Activated T-helper 1 cell treated with anti-CD3 and anti-CD28 coated beads, Interleukin-12 subunit alpha, Interleukin-12 subunit beta, Interleukin-2, Interleukin-4 antibody, amounts not matched to agents 30 ng/mL and 10 ng/mL and 1 ng/mL, durations not matched to agents 14 hours and 24 hours and 36 hours (primary cell): Measurements from ENCODE around the gene TBC1D9B. TPM values are rescaled to one million over a fixed set of nuclear protein-coding genes. Genes with fewer than 3 reads are reported as not detected.
"Not testable (repeated sequence)": the region's sequence is repeated elsewhere in the genome, so short reads cannot be mapped to it uniquely, and the experiment has no call there.

Experiments
- DNase-seq: peaks from one replicate; pipeline ENCODE4 v3.0.0; 2021; ENCODE audit warnings: low spot score
- H3K27ac Mint-ChIP-seq: one replicate; pipeline ENCODE4 v1.8.0; 2021; ENCODE audit warnings: mild to moderate bottlenecking, mixed read lengths
- H3K27me3 Mint-ChIP-seq: one replicate; pipeline ENCODE4 v1.8.0; 2022; ENCODE audit warnings: mild to moderate bottlenecking, moderate library complexity, mixed read lengths; ENCODE audit not compliant: insufficient read depth
- H3K36me3 Mint-ChIP-seq: one replicate; pipeline ENCODE4 v1.8.0; 2021; ENCODE audit warnings: low read depth, mixed read lengths
- H3K4me1 Mint-ChIP-seq: one replicate; pipeline ENCODE4 v1.8.0; 2021; ENCODE audit warnings: low read depth, mixed read lengths
- H3K4me3 Mint-ChIP-seq: one replicate; pipeline ENCODE4 v1.8.0; 2021; ENCODE audit warnings: mild to moderate bottlenecking, moderate library complexity, mixed read lengths
- H3K9me3 Mint-ChIP-seq: one replicate; pipeline ENCODE4 v1.8.0; 2021; ENCODE audit warnings: mixed read lengths
- intact Hi-C: fragments of 100-400 bp; cut with micrococcal nuclease; formaldehyde crosslinking; loops from one replicate; pipeline ENCODE4 v1.15.1; 2024
- total RNA-seq: library from RNA; stranded (reverse); gene quantifications from 2 replicates; pipeline ENCODE4 v1.2.3, GENCODE V29; 2022

TBC1D9B gene
- total RNA-seq, 1 donor from 2014 or later: 123 TPM

GRCh38 chr5:179858241-179858585 is 49.5 kb downstream of the TBC1D9B start:
- intact Hi-C loops: loop anchor here (1.0 to 2.0 kb wide), 14 partner anchors 22 to 1231 kb away; partner anchors contain the start of genes CANX, CLK4, CNOT6 and HNRNPH1
- no peaks in the 10 kb centered on the region for H3K9me3 Mint-ChIP-seq
- H3K27ac Mint-ChIP-seq: peak overlapping the region; percentile 92
- H3K36me3 Mint-ChIP-seq: peaks cover 8% of the 10 kb centered on the region
- H3K27me3 Mint-ChIP-seq: no peaks in the 10 kb centered on the region
- DNase-seq: peak; percentile 39
- H3K4me3 Mint-ChIP-seq: peak overlapping the region; percentile 96
- H3K4me1 Mint-ChIP-seq: peaks cover 9% of the 10 kb centered on the region

GRCh38 chr5:179854356-179854755 is 53.3 kb downstream of the TBC1D9B start:
- peaks cover 10% of the 10 kb centered on the region for H3K36me3 Mint-ChIP-seq
- no peak overlapping the region for H3K4me3 Mint-ChIP-seq
- intact Hi-C loops: no loop called here
- H3K27ac Mint-ChIP-seq: no peak overlapping the region
- no peak for DNase-seq
- no peaks in the 10 kb centered on the region for H3K27me3 Mint-ChIP-seq
- H3K4me1 Mint-ChIP-seq: peaks cover 9% of the 10 kb centered on the region
- no peaks in the 10 kb centered on the region for H3K9me3 Mint-ChIP-seq

DNA sequence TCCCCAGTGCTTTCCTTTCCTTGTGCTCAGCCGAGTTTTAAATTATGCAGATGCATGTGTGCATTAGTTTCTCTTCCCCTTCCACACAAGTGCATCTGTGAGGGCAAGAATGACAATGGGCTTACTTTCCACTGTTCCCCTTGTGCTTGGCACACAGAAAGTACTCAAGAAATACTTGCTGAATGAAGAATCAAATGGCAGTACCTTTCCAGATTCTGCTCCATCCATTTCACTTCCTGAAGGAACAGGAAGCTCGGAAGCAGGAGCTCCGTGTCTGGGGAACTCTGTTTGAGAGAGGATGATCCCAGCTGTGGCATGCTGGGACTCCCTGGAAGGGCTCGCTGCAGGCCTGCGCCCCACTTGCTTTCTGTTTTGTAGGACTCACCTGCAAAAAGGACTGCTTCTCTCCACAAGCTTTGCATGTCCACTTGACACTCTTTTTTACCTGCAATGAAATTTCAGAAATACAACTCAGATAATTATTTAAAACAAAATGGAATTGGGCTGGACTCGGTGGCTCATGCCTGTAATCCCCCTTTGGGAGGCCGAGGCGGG is 54.6 kb downstream of the TBC1D9B start:
- Mint-ChIP-seq H3K36me3 (peaks cover 11% of the 10 kb centered on the region), H3K27me3 (no peaks in the 10 kb centered on the region), H3K27ac (no peak overlapping the region), H3K4me1 (peaks cover 7% of the 10 kb centered on the region), H3K4me3 (no peak overlapping the region), H3K9me3 (no peaks in the 10 kb centered on the region)
- intact Hi-C loops: no loop called here
- no peak for DNase-seq

DNA sequence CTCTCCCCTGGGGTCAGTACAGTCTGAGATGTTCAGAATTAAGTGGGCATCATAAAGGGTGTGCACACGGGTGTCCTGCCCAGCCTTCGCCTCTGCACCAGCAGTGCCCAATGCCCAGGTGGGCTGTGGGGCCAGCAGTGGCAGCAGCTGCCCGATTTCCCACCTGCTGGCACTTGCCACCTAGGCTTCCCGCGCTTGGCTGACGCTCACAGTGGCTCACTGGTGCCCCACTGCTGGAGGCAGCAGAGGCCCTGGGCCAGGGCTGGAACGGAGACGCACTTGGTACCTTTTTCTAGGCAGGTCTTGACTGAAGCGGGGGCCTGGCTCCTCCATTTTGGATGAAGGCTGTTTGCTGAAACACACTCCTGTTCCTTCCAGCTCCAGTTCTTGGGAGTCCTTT is 66.1 kb downstream of the TBC1D9B start:
- H3K4me3 Mint-ChIP-seq: no peak overlapping the region
- peaks cover 5% of the 10 kb centered on the region for H3K9me3 Mint-ChIP-seq
- H3K27ac Mint-ChIP-seq: no peak overlapping the region
- intact Hi-C loops: no loop called here
- no peak for DNase-seq
- peaks cover 15% of the 10 kb centered on the region for H3K36me3 Mint-ChIP-seq
- H3K27me3 Mint-ChIP-seq: no peaks in the 10 kb centered on the region
- peaks cover 7% of the 10 kb centered on the region for H3K4me1 Mint-ChIP-seq

DNA sequence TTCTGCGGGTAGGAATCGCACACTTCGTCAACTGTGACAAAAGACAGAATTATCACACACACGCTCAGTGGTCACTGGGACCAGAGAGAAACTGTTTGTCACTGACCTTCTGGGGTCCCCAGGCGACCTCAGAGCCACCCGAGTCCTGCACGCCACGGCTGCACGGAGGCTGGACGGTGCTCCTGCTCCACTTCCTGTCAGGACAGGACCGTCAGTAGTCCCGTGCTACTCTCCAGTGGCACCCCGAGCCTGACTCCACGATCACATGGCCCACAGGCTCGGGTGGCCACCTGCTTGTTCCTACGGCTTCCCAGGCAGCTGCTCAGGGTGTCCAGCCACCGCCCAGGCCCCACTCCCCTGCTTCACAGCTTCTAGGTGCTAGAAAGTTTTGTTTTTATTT is 66.9 kb downstream of the TBC1D9B start:
- Mint-ChIP-seq H3K4me3 (no peak overlapping the region), H3K27ac (peak overlapping the region; percentile 63), H3K4me1 (peaks cover 16% of the 10 kb centered on the region), H3K9me3 (peaks cover 5% of the 10 kb centered on the region), H3K36me3 (peaks cover 21% of the 10 kb centered on the region), H3K27me3 (no peaks in the 10 kb centered on the region)
- no peak for DNase-seq
- intact Hi-C loops: no loop called here

GRCh38 chr5:179840321-179840720 is 67.4 kb downstream of the TBC1D9B start:
- Mint-ChIP-seq H3K4me3 (no peak overlapping the region), H3K4me1 (peaks cover 16% of the 10 kb centered on the region), H3K36me3 (peaks cover 21% of the 10 kb centered on the region), H3K27me3 (no peaks in the 10 kb centered on the region), H3K27ac (peak overlapping the region; percentile 63), H3K9me3 (peaks cover 5% of the 10 kb centered on the region)
- intact Hi-C loops: no loop called here
- no peak for DNase-seq

DNA sequence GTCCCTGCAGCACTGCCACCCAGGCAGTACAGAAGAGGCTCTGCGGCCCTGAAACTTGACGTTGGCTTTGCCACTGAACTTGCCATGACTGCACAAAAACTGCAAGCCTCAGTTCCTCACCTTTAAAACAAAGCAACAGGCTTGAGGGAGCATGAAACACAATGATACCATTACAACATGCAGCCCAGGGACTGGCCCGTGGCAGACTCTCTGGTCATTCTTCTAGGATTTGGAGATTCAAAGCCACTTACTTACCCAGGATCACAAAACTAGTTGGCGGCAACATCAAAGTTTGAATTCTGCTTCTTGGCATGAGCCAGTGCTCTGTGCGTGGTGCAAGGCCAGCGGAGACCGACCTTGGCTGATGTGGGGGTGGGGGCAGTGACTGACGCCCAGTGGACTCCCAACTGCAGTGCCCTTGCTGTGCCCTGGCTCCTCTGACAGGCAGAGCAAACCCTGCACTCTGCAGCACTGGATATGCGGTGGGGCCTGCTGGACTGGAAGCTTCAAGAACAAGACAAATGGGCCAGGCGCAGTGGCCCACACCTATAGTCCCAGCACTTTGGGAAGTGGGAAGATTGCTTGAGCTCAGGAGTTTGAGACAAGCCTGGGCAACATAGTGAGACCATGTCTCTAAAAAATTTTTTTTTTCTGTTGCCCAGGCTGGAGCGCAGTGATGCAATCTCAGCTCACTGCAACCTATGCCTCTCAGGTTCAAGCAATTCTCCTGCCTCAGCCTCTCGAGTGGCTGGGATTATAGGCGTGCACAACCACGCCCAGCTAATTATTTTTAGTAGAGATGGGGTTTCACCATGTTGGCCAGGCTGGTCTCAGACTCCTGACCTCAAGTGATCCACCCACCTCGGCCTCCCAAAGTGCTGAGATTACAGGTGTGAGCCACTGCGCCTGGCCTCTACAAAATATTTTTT is 68.1 kb downstream of the TBC1D9B start:
- no peaks in the 10 kb centered on the region for H3K9me3 Mint-ChIP-seq
- H3K4me3 Mint-ChIP-seq: no peak overlapping the region
- no peaks in the 10 kb centered on the region for H3K27me3 Mint-ChIP-seq
- H3K4me1 Mint-ChIP-seq: peaks cover 16% of the 10 kb centered on the region
- no peak for DNase-seq
- H3K36me3 Mint-ChIP-seq: peaks cover 18% of the 10 kb centered on the region
- H3K27ac Mint-ChIP-seq: no peak overlapping the region
- intact Hi-C loops: no loop called here

DNA sequence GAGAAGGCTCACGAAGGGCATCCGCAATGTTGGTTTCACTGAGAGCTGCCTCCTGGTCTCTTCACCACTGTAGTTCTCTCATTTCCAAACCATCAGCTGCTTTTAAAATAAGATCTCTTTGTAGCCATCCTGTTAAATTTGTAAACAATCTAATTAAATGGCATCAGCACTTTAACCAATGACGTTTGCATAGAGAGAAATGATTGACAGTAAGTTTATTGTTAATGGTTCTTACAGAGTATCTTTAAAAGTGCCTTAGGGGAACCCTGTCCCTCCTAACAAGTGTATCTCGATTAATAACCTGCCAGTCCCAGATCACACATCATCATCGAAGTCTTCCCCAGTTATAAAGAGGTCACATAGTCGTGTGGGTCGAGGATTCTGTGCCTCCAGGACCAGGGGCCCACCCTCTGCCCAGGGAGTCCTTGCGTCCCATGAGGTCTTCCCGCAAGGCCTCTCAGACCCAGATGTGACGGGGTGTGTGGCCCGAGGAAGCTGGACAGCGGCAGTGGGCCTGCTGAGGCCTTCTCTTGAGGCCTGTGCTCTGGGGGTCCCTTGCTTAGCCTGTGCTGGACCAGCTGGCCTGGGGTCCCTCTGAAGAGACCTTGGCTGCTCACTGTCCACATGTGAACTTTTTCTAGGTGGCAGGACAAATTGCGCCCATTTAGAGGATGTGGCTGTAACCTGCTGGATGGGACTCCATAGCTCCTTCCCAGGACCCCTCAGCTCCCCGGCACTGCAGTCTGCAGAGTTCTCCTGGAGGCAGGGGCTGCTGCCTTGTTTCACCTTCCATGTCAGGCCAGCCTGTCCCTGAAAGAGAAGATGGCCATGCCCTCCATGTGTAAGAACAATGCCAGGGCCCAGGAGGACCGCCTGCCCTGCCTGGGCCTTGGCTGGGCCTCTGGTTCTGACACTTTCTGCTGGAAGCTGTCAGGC is 70.4 kb downstream of the TBC1D9B start:
- Mint-ChIP-seq H3K36me3 (peaks cover 32% of the 10 kb centered on the region), H3K27me3 (no peaks in the 10 kb centered on the region), H3K4me3 (peak overlapping the region; percentile 48), H3K4me1 (peaks cover 16% of the 10 kb centered on the region), H3K9me3 (no peaks in the 10 kb centered on the region), H3K27ac (peak overlapping the region; percentile 77)
- no peak for DNase-seq
- intact Hi-C loops: no loop called here

- Mint-ChIP-seq H3K9me3 (no peaks in the 10 kb centered on the region), H3K4me3 (peak overlapping the region; percentile 48), H3K27ac (peak overlapping the region; percentile 77), H3K27me3 (no peaks in the 10 kb centered on the region), H3K4me1 (peaks cover 16% of the 10 kb centered on the region), H3K36me3 (peaks cover 35% of the 10 kb centered on the region)
- DNase-seq: peak; percentile 52
- intact Hi-C loops: loop anchor here (1.0 kb wide), 3 partner anchors 15 to 34 kb away; partner anchors contain the start of gene MRNIP
Observed at GRCh38 chr5:179836225-179837019, 71.3 kb downstream of the TBC1D9B start.

DNA sequence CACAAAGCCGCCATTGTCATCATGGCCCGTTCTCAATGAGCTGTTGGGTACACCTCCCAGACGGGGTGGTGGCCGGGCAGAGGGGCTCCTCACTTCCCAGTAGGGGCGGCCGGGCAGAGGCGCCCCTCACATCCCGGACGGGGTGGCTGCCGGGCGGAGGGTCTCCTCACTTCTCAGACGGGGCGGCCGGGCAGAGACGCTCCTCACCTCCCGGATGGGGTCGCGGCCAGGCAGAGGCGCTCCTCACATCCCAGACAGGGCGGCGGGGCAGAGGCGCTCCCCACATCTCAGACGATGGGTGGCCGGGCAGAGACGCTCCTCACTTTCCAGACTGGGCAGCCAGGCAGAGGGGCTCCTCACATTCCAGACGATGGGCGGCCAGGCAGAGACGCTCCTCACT is 72.8 kb downstream of the TBC1D9B start:
- H3K9me3 Mint-ChIP-seq, H3K27me3 Mint-ChIP-seq, intact Hi-C loops: not testable (repeated sequence)

DNA sequence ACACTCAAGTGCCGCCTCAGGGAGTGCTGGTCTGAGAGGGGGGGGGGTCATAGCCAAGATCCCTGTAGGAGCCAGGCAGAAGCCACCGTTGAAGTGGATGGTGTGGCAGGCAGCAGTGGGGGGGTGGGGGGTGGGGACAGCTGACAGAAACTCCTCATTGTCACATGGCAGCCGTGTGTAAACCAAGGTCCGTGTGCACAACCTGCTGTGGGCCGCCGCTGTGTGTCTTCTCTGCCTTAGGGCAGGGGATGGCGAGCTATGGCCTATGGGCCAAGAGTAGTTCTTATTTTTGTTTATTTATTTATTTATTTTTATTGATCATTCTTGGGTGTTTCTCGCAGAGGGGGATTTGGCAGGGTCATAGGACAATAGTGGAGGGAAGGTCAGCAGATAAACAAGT is 73.6 kb downstream of the TBC1D9B start:
- Mint-ChIP-seq H3K36me3 (peaks cover 43% of the 10 kb centered on the region), H3K27ac (no peak overlapping the region), H3K4me1 (peaks cover 16% of the 10 kb centered on the region), H3K9me3 (no peaks in the 10 kb centered on the region), H3K27me3 (no peaks in the 10 kb centered on the region), H3K4me3 (no peak overlapping the region)
- no peak for DNase-seq
- intact Hi-C loops: no loop called here

More for the DNA sequence above, 72.8 kb downstream of the TBC1D9B start:
- H3K27ac Mint-ChIP-seq, DNase-seq, H3K4me3 Mint-ChIP-seq: not testable (repeated sequence)
- Mint-ChIP-seq H3K36me3 (peaks cover 41% of the 10 kb centered on the region), H3K4me1 (peaks cover 16% of the 10 kb centered on the region)

GRCh38 chr5:179833709-179834070 is 74.0 kb downstream of the TBC1D9B start:
- Mint-ChIP-seq H3K27ac (no peak overlapping the region), H3K4me1 (peaks cover 16% of the 10 kb centered on the region), H3K36me3 (peaks cover 45% of the 10 kb centered on the region), H3K4me3 (no peak overlapping the region), H3K9me3 (no peaks in the 10 kb centered on the region), H3K27me3 (no peaks in the 10 kb centered on the region)
- intact Hi-C loops: no loop called here
- no peak for DNase-seq
